ENCODE results near the gene COPS3. TPM values are rescaled to one million over a fixed set of nuclear protein-coding genes. Genes with fewer than 3 reads are reported as not detected.

The COPS3 gene
- total and polyA plus RNA-seq, 9 of the 15 experiments (the other 6 are each of a cell fraction or from before 2014, with no cell fraction given) = 92.4 to 295 (median 167) TPM

- CTCF ChIA-PET (ENCODE audit: low intra/inter-chr PET ratio) = no interaction called here
- no peak overlapping the region for H3K4me3 ChIP-seq
- intact Hi-C loops (cut with micrococcal nuclease) = no loop called here
- no peaks in the 10 kb centered on the region; the same call in 1 of the 2 replicates for H3K9me3 ChIP-seq (replicated peaks; ENCODE audit: control insufficient read depth, insufficient read depth, low read depth, low read length)
- BruUV-seq (replicated peaks) = no TSS peak
- ATAC-seq = no peak
- H4K20me1 ChIP-seq (replicated peaks; ENCODE audit: control insufficient read depth, insufficient read depth, low read length) = no peaks in the 10 kb centered on the region
- no peak for FAIRE-seq
- in situ Hi-C loops (cut with MboI) = no loop called here
- H3K27me3 ChIP-seq (ENCODE audit: control insufficient read depth in 2 of 2, insufficient read depth in 2 of 2, low read length in 2 of 2) = no peaks in the 10 kb centered on the region
- no peak overlapping the region for H2AFZ ChIP-seq (ENCODE audit: low read depth, low read length)
- H3K4me2 ChIP-seq (ENCODE audit: insufficient read depth, low read length) = no peak overlapping the region
- WGBS (ENCODE audit: insufficient coverage, low coverage, missing lambda C conversion rate) = 100% methylated on average over 1 of the region's 1 CpG
- no peak for DNase-seq (ENCODE audit: extremely low read depth in 1 of 4, low spot score in 3 of 4)
- H3K79me2 ChIP-seq (ENCODE audit: control insufficient read depth, insufficient read depth, low read length) = peaks cover 18% of the 10 kb centered on the region; the same call in 2 of the 3 replicates
- peaks cover 18% of the 10 kb centered on the region; the same call in 2 of the 3 replicates for H3K36me3 ChIP-seq (ENCODE audit: control insufficient read depth, insufficient read depth, low read length)
- no peak overlapping the region for H3K9ac ChIP-seq (ENCODE audit: insufficient read depth in 1 of 2, low read depth in 2 of 2, low read length in 2 of 2)
- no peak overlapping the region for H3K27ac ChIP-seq (ENCODE audit: extremely low read depth, low read depth, low read length)
- no peaks in the 10 kb centered on the region for H3K9me1 ChIP-seq (ENCODE audit: control insufficient read depth, insufficient read depth, low read length)
- POLR2A ChIA-PET = no interaction called here
- TF ChIP-seq RBM25 (IDR thresholded peaks at IDR 0.05; ENCODE audit: low read depth, low read length, severe bottlenecking) (peak; percentile 12), ZFP1 (CRISPR knock-in tag; IDR thresholded peaks at IDR 0.05) (no peak)
- H3K4me1 ChIP-seq (replicated peaks in 1 of 2; ENCODE audit: control insufficient read depth in 2 of 2, insufficient read depth in 2 of 2, low read length in 2 of 2) = peaks cover 7 to 21% of the 10 kb centered on the region in 2 experiments; a peak in 4 of 5 replicates
Observed at GRCh38 chr17:17309356-17309755, 28.3 kb upstream of the COPS3 start.

- CTCF ChIA-PET (ENCODE audit: low intra/inter-chr PET ratio) = no interaction called here
- Histone ChIP-seq H3K27ac (ENCODE audit: extremely low read depth, low read depth, low read length) (peak overlapping the region; percentile 89), H3K27me3 (ENCODE audit: control insufficient read depth in 2 of 2, insufficient read depth in 2 of 2, low read length in 2 of 2) (no peaks in the 10 kb centered on the region), H4K20me1 (replicated peaks; ENCODE audit: control insufficient read depth, insufficient read depth, low read length) (no peaks in the 10 kb centered on the region), H2AFZ (ENCODE audit: low read depth, low read length) (peak overlapping the region; percentile 79), H3K36me3 (ENCODE audit: control insufficient read depth, insufficient read depth, low read length) (peaks cover 9% of the 10 kb centered on the region; the same call in 2 of the 3 replicates), H3K9ac (ENCODE audit: insufficient read depth in 1 of 2, low read depth in 2 of 2, low read length in 2 of 2) (peak overlapping the region; percentile 62 to 85; a peak in 3 of 4 replicates), H3K4me3 (peak overlapping the region; percentile 74; the same call in 1 of the 2 replicates), H3K9me1 (ENCODE audit: control insufficient read depth, insufficient read depth, low read length) (no peaks in the 10 kb centered on the region), H3K4me1 (replicated peaks in 1 of 2; ENCODE audit: control insufficient read depth in 2 of 2, insufficient read depth in 2 of 2, low read length in 2 of 2) (peaks cover 18 to 22% of the 10 kb centered on the region in 2 experiments; a peak in 4 of 5 replicates), H3K79me2 (ENCODE audit: control insufficient read depth, insufficient read depth, low read length) (peaks cover 39% of the 10 kb centered on the region), H3K4me2 (ENCODE audit: insufficient read depth, low read length) (peak overlapping the region; percentile 90), H3K9me3 (replicated peaks; ENCODE audit: control insufficient read depth, insufficient read depth, low read depth, low read length) (no peaks in the 10 kb centered on the region)
- POLR2A ChIA-PET = interaction anchor here (0.6 kb wide), 1 partner anchor 67 kb away, joined by 3 read pairs; no protein-coding TSS in a partner anchor
- 7% methylated on average over 5 of the region's 8 CpGs for WGBS (ENCODE audit: insufficient coverage, low coverage, missing lambda C conversion rate)
- no TSS peak for BruUV-seq (replicated peaks)
- ATAC-seq (peak; percentile 64), DNase-seq (ENCODE audit: extremely low read depth in 1 of 4, low spot score in 3 of 4) (peak; percentile 38 to 79 (median 59)), FAIRE-seq (peak; percentile 95)
- in situ Hi-C loops (cut with MboI) = no loop called here
- intact Hi-C loops (cut with micrococcal nuclease) = no loop called here
- TF ChIP-seq CREBBP (IDR thresholded peaks at IDR 0.05; ENCODE audit: low read depth, low read length) = no peak
- TF ChIP-seq DDX20 (tag; IDR thresholded peaks at IDR 0.05; ENCODE audit: low read depth) = no peak
- no peak for TF ChIP-seq ZBTB26 (CRISPR knock-in tag; IDR thresholded peaks at IDR 0.05)
- no peak for TF ChIP-seq ILK (tag; IDR thresholded peaks at IDR 0.05; ENCODE audit: borderline replicate concordance, low read depth)
- no peak for TF ChIP-seq SAFB (IDR thresholded peaks at IDR 0.05; ENCODE audit: borderline replicate concordance, low read depth, low read length)
- TF ChIP-seq, protein P1, sequence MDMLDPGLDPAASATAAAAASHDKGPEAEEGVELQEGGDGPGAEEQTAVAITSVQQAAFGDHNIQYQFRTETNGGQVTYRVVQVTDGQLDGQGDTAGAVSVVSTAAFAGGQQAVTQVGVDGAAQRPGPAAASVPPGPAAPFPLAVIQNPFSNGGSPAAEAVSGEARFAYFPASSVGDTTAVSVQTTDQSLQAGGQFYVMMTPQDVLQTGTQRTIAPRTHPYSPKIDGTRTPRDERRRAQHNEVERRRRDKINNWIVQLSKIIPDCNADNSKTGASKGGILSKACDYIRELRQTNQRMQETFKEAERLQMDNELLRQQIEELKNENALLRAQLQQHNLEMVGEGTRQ (CRISPR knock-in tag; IDR thresholded peaks at IDR 0.05) = peak; percentile 86
- no peak for TF ChIP-seq KLF1 (tag; IDR thresholded peaks at IDR 0.05)
- TF ChIP-seq CBX8 (IDR thresholded peaks at IDR 0.05; ENCODE audit: borderline replicate concordance, extremely low read depth, low read depth, low read length, poor library complexity, severe bottlenecking) = no peak
- TF ChIP-seq NR2F6 (CRISPR knock-in tag; IDR thresholded peaks at IDR 0.05) = no peak
- no peak for TF ChIP-seq ZNF217 (CRISPR knock-in tag; IDR thresholded peaks at IDR 0.05)
- no peak for TF ChIP-seq FOXA1 (IDR thresholded peaks at IDR 0.05; ENCODE audit: borderline replicate concordance)
Observed at GRCh38 chr17:17305281-17305801, 24.3 kb upstream of the COPS3 start.

Data from K562 (cell line).